Tibial nerve (tissue), 4 donors: Measurements from ENCODE around the gene MSL2. TPM values are rescaled to one million over a fixed set of nuclear protein-coding genes. Genes with fewer than 3 reads are reported as not detected.

Source experiments
- DNase-seq, 2 donors: peaks; one replicate each; pipeline ENCODE4 v3.0.0-alpha.2; 2019; ENCODE audit warnings: low spot score in 2 of 2
- H3K27ac ChIP-seq, 4 donors: fragments of 200-600 bp; sonication (generic) in 3 of 4; one replicate each; pipeline ENCODE4 v1.5.1; 2017 to 2019; ENCODE audit warnings: mild to moderate bottlenecking in 1 of 4
- H3K27me3 ChIP-seq, 2 donors: fragments of 200-600 bp; sonication (generic) in 1 of 2; one replicate each; pipeline versions ENCODE4 v1.5.1 to v1.6.0; 2017 to 2019
- H3K36me3 ChIP-seq, 3 donors: fragments of 200-600 bp; sonication (generic); one replicate each; pipeline ENCODE4 v1.5.1; 2018 to 2019
- H3K4me1 ChIP-seq, 4 donors: fragments of 200-600 bp; sonication (generic) in 3 of 4; one replicate each; pipeline ENCODE4 v1.5.1; 2017 to 2019
- H3K4me3 ChIP-seq, 4 donors: fragments of 200-600 bp; sonication (generic) in 3 of 4; one replicate each; pipeline ENCODE4 v1.5.1; 2017 to 2019; ENCODE audit warnings: mild to moderate bottlenecking in 1 of 4, moderate library complexity in 1 of 4
- H3K9me3 ChIP-seq, 4 donors: fragments of 200-600 bp; sonication (generic) in 3 of 4; one replicate each; pipeline ENCODE4 v1.5.1; 2017 to 2019
- CTCF ChIP-seq, 5 experiments: fragments of 200-600 bp in 3 of 5; fragments of 450-650 bp in 2 of 5; sonication (generic) in 3 of 5; IDR thresholded peaks; one replicate each; pipeline ENCODE4 v1.5.1; 2016 to 2019; ENCODE audit warnings: antibody characterized with exemption in 5 of 5, mild to moderate bottlenecking in 3 of 5, moderate library complexity in 2 of 5
- EP300 ChIP-seq, 2 donors: sonication (generic); formaldehyde crosslinking; IDR thresholded peaks; one replicate each; pipeline ENCODE4 v1.6.1; 2017; ENCODE audit warnings: antibody characterized with exemption in 2 of 2, mild to moderate bottlenecking in 1 of 2
- POLR2A ChIP-seq, 2 donors: fragments of 450-650 bp; IDR thresholded peaks; one replicate each; pipeline ENCODE4 v1.6.1; 2017; ENCODE audit warnings: antibody characterized with exemption in 2 of 2, mild to moderate bottlenecking in 2 of 2, moderate library complexity in 2 of 2
- WGBS, 2 donors: methylation state at CpG; one replicate each; pipeline ENCODE4 v1.1.5; 2018; 5-methylcytosine and 5-hydroxymethylcytosine counted together
- total RNA-seq, 4 donors: library from RNA; depleted of rRNA; stranded (reverse); fragments of >200 nt; gene quantifications; one replicate each; pipeline ENCODE4 v1.1.0, GENCODE V29; 2016

Gene MSL2
- total RNA-seq, 4 donors from 2014 or later = 19.8 to 53.4 (median 44.5) TPM

- peaks cover 0 to 19% (median 0%) of the 10 kb centered on the region in 3 donors for H3K36me3 ChIP-seq
- no peak for TF ChIP-seq POLR2A (IDR thresholded peaks at IDR 0.05)
- no peak for TF ChIP-seq CTCF (IDR thresholded peaks at IDR 0.05)
- no peak for TF ChIP-seq EP300 (IDR thresholded peaks at IDR 0.05)
- H3K27ac ChIP-seq = no peak overlapping the region
- WGBS, 2 donors = 90 to 96% methylated on average over 2 of the region's 2 CpGs
- no peaks in the 10 kb centered on the region for H3K27me3 ChIP-seq
- no peak overlapping the region for H3K4me3 ChIP-seq
- peaks cover 0 to 6% (median 0%) of the 10 kb centered on the region in 4 donors for H3K9me3 ChIP-seq
- no peak for DNase-seq
- H3K4me1 ChIP-seq = peaks cover 0 to 5% (median 0%) of the 10 kb centered on the region in 4 donors
Observed at GRCh38 chr3:136114421-136114820, 81.7 kb downstream of the MSL2 start.

- peak overlapping the region in 1 of 4 donors; percentile 3 for H3K27ac ChIP-seq
- H3K27me3 ChIP-seq = no peaks in the 10 kb centered on the region
- no peak for DNase-seq
- no peak overlapping the region for H3K4me3 ChIP-seq
- no peaks in the 10 kb centered on the region for H3K9me3 ChIP-seq
- peaks cover 0 to 7% (median 0%) of the 10 kb centered on the region in 4 donors for H3K4me1 ChIP-seq
- 46 to 53% methylated on average over 2 of the region's 2 CpGs for WGBS, 2 donors
- no peak for TF ChIP-seq EP300 (IDR thresholded peaks at IDR 0.05)
- no peak for TF ChIP-seq CTCF (IDR thresholded peaks at IDR 0.05)
- TF ChIP-seq POLR2A (IDR thresholded peaks at IDR 0.05) = no peak
- H3K36me3 ChIP-seq = peaks cover 0 to 31% (median 0%) of the 10 kb centered on the region in 3 donors
Observed at GRCh38 chr3:136110481-136110880, 85.7 kb downstream of the MSL2 start.

GRCh38 chr3:136109499-136109898 is 86.6 kb downstream of the MSL2 start:
- H3K27me3 ChIP-seq = no peaks in the 10 kb centered on the region
- DNase-seq = no peak
- peaks cover 0 to 35% (median 0%) of the 10 kb centered on the region in 3 donors for H3K36me3 ChIP-seq
- peaks cover 0 to 7% (median 0%) of the 10 kb centered on the region in 4 donors for H3K4me1 ChIP-seq
- TF ChIP-seq POLR2A (IDR thresholded peaks at IDR 0.05) (no peak), CTCF (IDR thresholded peaks at IDR 0.05) (no peak), EP300 (IDR thresholded peaks at IDR 0.05) (no peak)
- WGBS, 2 donors = 97 to 100% methylated on average over 1 of the region's 1 CpG
- no peak overlapping the region for H3K27ac ChIP-seq
- no peaks in the 10 kb centered on the region for H3K9me3 ChIP-seq
- H3K4me3 ChIP-seq = no peak overlapping the region

- TF ChIP-seq EP300 (IDR thresholded peaks at IDR 0.05) (no peak), CTCF (IDR thresholded peaks at IDR 0.05) (no peak), POLR2A (IDR thresholded peaks at IDR 0.05) (no peak)
- 93 to 95% methylated on average over 6 of the region's 6 CpGs for WGBS, 2 donors
- peaks cover 0 to 47% (median 0%) of the 10 kb centered on the region in 3 donors for H3K36me3 ChIP-seq
- no peak overlapping the region for H3K4me3 ChIP-seq
- no peaks in the 10 kb centered on the region for H3K9me3 ChIP-seq
- no peak overlapping the region for H3K27ac ChIP-seq
- no peak for DNase-seq
- peaks cover 0 to 7% (median 0%) of the 10 kb centered on the region in 4 donors for H3K4me1 ChIP-seq
- no peaks in the 10 kb centered on the region for H3K27me3 ChIP-seq
Observed at GRCh38 chr3:136106101-136106500, 90.0 kb downstream of the MSL2 start.

GRCh38 chr3:136105044-136105443 is 91.1 kb downstream of the MSL2 start:
- Histone ChIP-seq H3K27me3 (no peaks in the 10 kb centered on the region), H3K27ac (no peak overlapping the region), H3K9me3 (no peaks in the 10 kb centered on the region), H3K4me3 (no peak overlapping the region), H3K4me1 (peaks cover 0 to 7% (median 0%) of the 10 kb centered on the region in 4 donors), H3K36me3 (peaks cover 0 to 47% (median 0%) of the 10 kb centered on the region in 3 donors)
- 87 to 89% methylated on average over 4 of the region's 4 CpGs for WGBS, 2 donors
- DNase-seq = no peak
- TF ChIP-seq CTCF (IDR thresholded peaks at IDR 0.05) = no peak
- no peak for TF ChIP-seq EP300 (IDR thresholded peaks at IDR 0.05)
- TF ChIP-seq POLR2A (IDR thresholded peaks at IDR 0.05) = no peak

Other genes starting within 250 kb of the MSL2 start
- 10 to 100 TPM; 12.3 to 18.2 (median 13.4) TPM for gene PPP2R3A, start 230.6 kb downstream of the MSL2 start, total RNA-seq
- 10 to 100 TPM; 19.8 to 47.4 (median 27.8) TPM for gene PCCB, start 54.0 kb upstream of the MSL2 start, total RNA-seq